Fibroblast of lung (primary cell): ENCODE measurements around the gene PRRG3.

Experiments
- EZH2 ChIP-seq: IDR thresholded peaks from 2 replicates; pipeline ENCODE4 v1.5.1; 2012; ENCODE audit warnings: low read length, control low read depth, mild to moderate bottlenecking; ENCODE audit errors: missing control alignments
- TF ChIP-seq, protein P1 (sequence below), 2 donors: IDR thresholded peaks in 1 of 2; conservative IDR thresholded peaks in 1 of 2; 1 replicate in 1 of 2; 2 replicates in 1 of 2; pipeline ENCODE4 v1.5.1; 2011 to 2012; ENCODE audit warnings: low read length in 2 of 2, control low read depth in 1 of 2, inconsistent platforms in 1 of 2, low read depth in 1 of 2, mild to moderate bottlenecking in 1 of 2

- TF ChIP-seq, protein P1, sequence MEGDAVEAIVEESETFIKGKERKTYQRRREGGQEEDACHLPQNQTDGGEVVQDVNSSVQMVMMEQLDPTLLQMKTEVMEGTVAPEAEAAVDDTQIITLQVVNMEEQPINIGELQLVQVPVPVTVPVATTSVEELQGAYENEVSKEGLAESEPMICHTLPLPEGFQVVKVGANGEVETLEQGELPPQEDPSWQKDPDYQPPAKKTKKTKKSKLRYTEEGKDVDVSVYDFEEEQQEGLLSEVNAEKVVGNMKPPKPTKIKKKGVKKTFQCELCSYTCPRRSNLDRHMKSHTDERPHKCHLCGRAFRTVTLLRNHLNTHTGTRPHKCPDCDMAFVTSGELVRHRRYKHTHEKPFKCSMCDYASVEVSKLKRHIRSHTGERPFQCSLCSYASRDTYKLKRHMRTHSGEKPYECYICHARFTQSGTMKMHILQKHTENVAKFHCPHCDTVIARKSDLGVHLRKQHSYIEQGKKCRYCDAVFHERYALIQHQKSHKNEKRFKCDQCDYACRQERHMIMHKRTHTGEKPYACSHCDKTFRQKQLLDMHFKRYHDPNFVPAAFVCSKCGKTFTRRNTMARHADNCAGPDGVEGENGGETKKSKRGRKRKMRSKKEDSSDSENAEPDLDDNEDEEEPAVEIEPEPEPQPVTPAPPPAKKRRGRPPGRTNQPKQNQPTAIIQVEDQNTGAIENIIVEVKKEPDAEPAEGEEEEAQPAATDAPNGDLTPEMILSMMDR (conservative IDR thresholded peaks at IDR 0.05 in 1 of 2, IDR thresholded peaks at IDR 0.05 in 1 of 2; ENCODE audit: low read depth in 1 of 2, low read length in 2 of 2), result no peak
- TF ChIP-seq EZH2, result no peak
Observed at GRCh38 chrX:151743651-151744470, 48.6 kb downstream of the PRRG3 start.
